ENCODE results near the gene SDHAF3.

The SDHAF3 gene

GRCh38 chr7:97219237-97219636 is 101.7 kb downstream of the SDHAF3 start:
- DNase-seq (ENCODE audit: low read depth) = no peak

GRCh38 chr7:97224316-97224715 is 106.8 kb downstream of the SDHAF3 start:
- DNase-seq (ENCODE audit: low read depth) = no peak

GRCh38 chr7:97226541-97226940 is 109.0 kb downstream of the SDHAF3 start:
- no peak for DNase-seq (ENCODE audit: low read depth)

Data from ELR (cell line).